CD14-positive monocyte (primary cell): Measurements from ENCODE around the gene CD8B2. TPM values are rescaled to one million over a fixed set of nuclear protein-coding genes. Genes with fewer than 3 reads are reported as not detected.

Experiments
- DNase-seq, 3 donors: peaks; one replicate each; pipeline ENCODE4 v3.0.0-alpha.2; 2011 to 2022
- H2AFZ ChIP-seq: 2 replicates; pipeline ENCODE4 v1.6.0; 2012; ENCODE audit warnings: mild to moderate bottlenecking, low read depth, low read length, inconsistent platforms; ENCODE audit not compliant: insufficient read depth, poor library complexity, severe bottlenecking
- H3K27ac ChIP-seq, 2 donors: 1 replicate in 1 of 2; 2 replicates in 1 of 2; pipeline ENCODE4 v1.5.1; 2012 to 2013; ENCODE audit warnings: low read length in 2 of 2, control low read depth in 1 of 2, inconsistent platforms in 1 of 2, low read depth in 1 of 2, mild to moderate bottlenecking in 1 of 2
- H3K27me3 ChIP-seq, 2 donors: one replicate each; pipeline versions ENCODE4 v1.6.0 to v1.6.1; 2011 to 2013; ENCODE audit warnings: low read length in 2 of 2; ENCODE audit not compliant: control insufficient read depth in 2 of 2, insufficient read depth in 2 of 2
- H3K36me3 ChIP-seq, 2 donors: replicated peaks in 1 of 2; 1 replicate in 1 of 2; 2 replicates in 1 of 2; pipeline versions ENCODE4 v1.5.1 to v1.6.1; 2012 to 2013; ENCODE audit warnings: low read length in 2 of 2, control low read depth in 1 of 2, inconsistent platforms in 1 of 2, mild to moderate bottlenecking in 1 of 2; ENCODE audit not compliant: insufficient read depth in 2 of 2, control insufficient read depth in 1 of 2
- H3K4me1 ChIP-seq, 2 donors: 1 replicate in 1 of 2; 2 replicates in 1 of 2; pipeline versions ENCODE4 v1.5.1 to v1.6.1; 2012 to 2013; ENCODE audit warnings: low read length in 2 of 2, control low read depth in 1 of 2, inconsistent platforms in 1 of 2, mild to moderate bottlenecking in 1 of 2, moderate library complexity in 1 of 2; ENCODE audit not compliant: insufficient read depth in 2 of 2, control insufficient read depth in 1 of 2
- H3K4me2 ChIP-seq: replicated peaks from 2 replicates; pipeline ENCODE3; 2012; ENCODE audit warnings: low read length, moderate library complexity, mild to moderate bottlenecking; ENCODE audit not compliant: poor library complexity, severe bottlenecking; ENCODE audit errors: extremely low read depth
- H3K4me3 ChIP-seq, 3 experiments: fragments of 200-600 bp in 1 of 3; sonication (generic) in 1 of 3; replicated peaks in 1 of 3; 1 replicate in 2 of 3; 2 replicates in 1 of 3; pipeline ENCODE4 v1.5.1; 2011 to 2013; ENCODE audit warnings: low read length in 3 of 3, mild to moderate bottlenecking in 3 of 3, control low read depth in 2 of 3, low read depth in 2 of 3, inconsistent platforms in 1 of 3, moderate library complexity in 1 of 3
- H3K79me2 ChIP-seq: 2 replicates; pipeline ENCODE4 v1.6.0; 2012; ENCODE audit warnings: mild to moderate bottlenecking, control low read depth, inconsistent platforms, low read length, moderate library complexity; ENCODE audit not compliant: insufficient read depth
- H3K9ac ChIP-seq: 2 replicates; pipeline ENCODE4 v1.6.0; 2017; ENCODE audit warnings: low read length, mild to moderate bottlenecking; ENCODE audit not compliant: insufficient read depth, poor library complexity, severe bottlenecking
- H3K9me3 ChIP-seq, 2 donors: replicated peaks in 1 of 2; 1 replicate in 1 of 2; 2 replicates in 1 of 2; pipeline versions ENCODE4 v1.5.1 to v1.6.1; 2012 to 2013; ENCODE audit warnings: low read length in 2 of 2, control low read depth in 1 of 2; ENCODE audit not compliant: control insufficient read depth in 1 of 2, insufficient read depth in 1 of 2
- H4K20me1 ChIP-seq: 2 replicates; pipeline ENCODE4 v1.6.0; 2012; ENCODE audit warnings: mild to moderate bottlenecking, low read length, control low read depth, moderate library complexity; ENCODE audit not compliant: insufficient read depth
- H3K27ac Mint-ChIP-seq, 7 donors: one replicate each; pipeline ENCODE4 v1.8.0; 2020; ENCODE audit warnings: mild to moderate bottlenecking in 7 of 7, mixed read lengths in 7 of 7, moderate library complexity in 6 of 7, inconsistent platforms in 2 of 7
- H3K27me3 Mint-ChIP-seq, 3 donors: one replicate each; pipeline ENCODE4 v1.8.0; 2021 to 2022; ENCODE audit warnings: low read depth in 3 of 3, mild to moderate bottlenecking in 3 of 3, mixed read lengths in 3 of 3, moderate library complexity in 3 of 3, inconsistent platforms in 1 of 3
- H3K36me3 Mint-ChIP-seq, 2 donors: one replicate each; pipeline ENCODE4 v1.8.0; 2020; ENCODE audit warnings: mixed read lengths in 2 of 2, inconsistent platforms in 1 of 2, mild to moderate bottlenecking in 1 of 2
- H3K4me1 Mint-ChIP-seq: one replicate; pipeline ENCODE4 v1.8.0; 2020; ENCODE audit warnings: mild to moderate bottlenecking, mixed read lengths
- H3K4me3 Mint-ChIP-seq, 2 donors: one replicate each; pipeline ENCODE4 v1.8.0; 2020; ENCODE audit warnings: mild to moderate bottlenecking in 2 of 2, mixed read lengths in 2 of 2, moderate library complexity in 1 of 2
- H3K9me3 Mint-ChIP-seq, 7 donors: one replicate each; pipeline ENCODE4 v1.8.0; 2020 to 2022; ENCODE audit warnings: mixed read lengths in 7 of 7, mild to moderate bottlenecking in 6 of 7, moderate library complexity in 6 of 7, inconsistent platforms in 2 of 7
- WGBS: methylation state at CpG from one replicate; pipeline ENCODE4 v1.1.5; 2013; ENCODE audit warnings: missing lambda C conversion rate; ENCODE audit not compliant: insufficient coverage; 5-methylcytosine and 5-hydroxymethylcytosine counted together
- intact Hi-C, 2 donors: fragments of 100-400 bp; cut with micrococcal nuclease; formaldehyde crosslinking; loops; one replicate each; pipeline versions ENCODE4 v1.15.0 to v1.15.1; 2023
- polyA plus RNA-seq, 3 donors: library from polyadenylated mRNA; depleted of rRNA in 1 of 3; unstranded in 2 of 3; stranded (reverse) in 1 of 3; fragments of 300-500 nt in 2 of 3; fragments of >200 nt in 1 of 3; fragmentation: Illumina TruSeq in 2 of 3; gene quantifications; 1 replicate in 2 of 3; 2 replicates in 1 of 3; pipeline ENCODE4 v1.2.3, GENCODE V29; 2012 to 2021
- TF ChIP-seq, protein P1 (sequence below): fragments of 200-600 bp; IDR thresholded peaks from one replicate; pipeline ENCODE4 v1.8.0; 2022; ENCODE audit warnings: antibody characterized with exemption, mild to moderate bottlenecking

CD8B2 gene
- polyA plus RNA-seq, 3 donors = 0.04 TPM; not detected in 2

DNA sequence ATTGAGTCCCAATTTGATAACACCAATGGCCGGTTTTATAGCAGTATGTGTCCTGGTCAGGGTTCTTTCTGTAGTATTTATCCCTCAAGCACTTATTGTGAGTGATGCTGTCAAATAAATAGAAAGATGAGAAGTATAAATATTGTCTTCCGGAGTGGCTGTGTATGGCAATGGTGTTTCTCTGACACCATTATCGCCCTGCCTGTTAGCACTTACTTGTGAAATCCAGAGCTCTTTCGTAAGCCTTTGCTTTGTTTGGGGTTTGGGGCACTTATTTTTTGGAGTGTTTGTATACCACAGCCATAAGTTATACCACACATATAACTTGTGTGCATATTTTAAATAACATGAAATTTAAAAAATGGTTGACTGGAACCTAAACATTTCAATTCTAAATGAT, 29.3 kb downstream of the CD8B2 start:
- Histone ChIP-seq H3K9me3 (no peaks in the 10 kb centered on the region), H2AFZ (no peak overlapping the region), H3K36me3 (no peaks in the 10 kb centered on the region), H3K4me3 (no peak overlapping the region), H4K20me1 (no peaks in the 10 kb centered on the region), H3K4me1 (peaks cover 19 to 23% of the 10 kb centered on the region in 2 donors), H3K4me2 (no peak overlapping the region), H3K27me3 (no peaks in the 10 kb centered on the region), H3K9ac (no peak overlapping the region), H3K27ac (no peak overlapping the region), H3K79me2 (no peaks in the 10 kb centered on the region)
- WGBS = 80% methylated on average over 1 of the region's 4 CpGs
- peak in 1 of 3 donors; percentile 20 for DNase-seq
- no peaks in the 10 kb centered on the region for H3K36me3 Mint-ChIP-seq
- H3K9me3 Mint-ChIP-seq = peaks cover 0 to 2% (median 0%) of the 10 kb centered on the region in 7 donors
- peaks cover 29% of the 10 kb centered on the region for H3K4me1 Mint-ChIP-seq
- peak overlapping the region in 3 of 7 donors; percentile 13 to 80 (median 30) for H3K27ac Mint-ChIP-seq
- TF ChIP-seq, protein P1, sequence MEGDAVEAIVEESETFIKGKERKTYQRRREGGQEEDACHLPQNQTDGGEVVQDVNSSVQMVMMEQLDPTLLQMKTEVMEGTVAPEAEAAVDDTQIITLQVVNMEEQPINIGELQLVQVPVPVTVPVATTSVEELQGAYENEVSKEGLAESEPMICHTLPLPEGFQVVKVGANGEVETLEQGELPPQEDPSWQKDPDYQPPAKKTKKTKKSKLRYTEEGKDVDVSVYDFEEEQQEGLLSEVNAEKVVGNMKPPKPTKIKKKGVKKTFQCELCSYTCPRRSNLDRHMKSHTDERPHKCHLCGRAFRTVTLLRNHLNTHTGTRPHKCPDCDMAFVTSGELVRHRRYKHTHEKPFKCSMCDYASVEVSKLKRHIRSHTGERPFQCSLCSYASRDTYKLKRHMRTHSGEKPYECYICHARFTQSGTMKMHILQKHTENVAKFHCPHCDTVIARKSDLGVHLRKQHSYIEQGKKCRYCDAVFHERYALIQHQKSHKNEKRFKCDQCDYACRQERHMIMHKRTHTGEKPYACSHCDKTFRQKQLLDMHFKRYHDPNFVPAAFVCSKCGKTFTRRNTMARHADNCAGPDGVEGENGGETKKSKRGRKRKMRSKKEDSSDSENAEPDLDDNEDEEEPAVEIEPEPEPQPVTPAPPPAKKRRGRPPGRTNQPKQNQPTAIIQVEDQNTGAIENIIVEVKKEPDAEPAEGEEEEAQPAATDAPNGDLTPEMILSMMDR = no peak
- peaks cover 0 to 5% (median 2%) of the 10 kb centered on the region in 3 donors for H3K27me3 Mint-ChIP-seq
- intact Hi-C loops = no loop called here
- H3K4me3 Mint-ChIP-seq = no peak overlapping the region

DNA sequence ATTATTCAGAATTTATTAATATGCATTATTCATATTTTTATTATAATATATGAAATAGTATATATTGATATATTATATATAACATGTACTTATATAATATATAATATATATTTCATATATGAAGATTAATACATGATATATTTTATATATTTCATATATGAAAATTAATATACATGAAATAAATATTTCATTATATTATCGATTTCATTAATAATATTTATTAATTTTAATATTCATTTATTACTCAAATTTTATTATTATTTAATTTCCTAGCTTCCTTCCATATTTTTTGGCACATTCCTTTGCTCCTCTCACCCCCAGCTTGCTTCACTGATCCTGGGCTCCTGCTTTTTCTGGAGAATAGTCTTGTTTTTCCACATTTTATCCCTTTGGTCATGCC, 29.7 kb downstream of the CD8B2 start:
- Histone ChIP-seq H4K20me1 (no peaks in the 10 kb centered on the region), H3K36me3 (no peaks in the 10 kb centered on the region), H3K27ac (no peak overlapping the region), H3K9ac (no peak overlapping the region), H3K4me1 (peaks cover 18 to 21% of the 10 kb centered on the region in 2 donors), H3K9me3 (no peaks in the 10 kb centered on the region), H3K4me3 (no peak overlapping the region), H3K4me2 (no peak overlapping the region), H3K79me2 (no peaks in the 10 kb centered on the region), H2AFZ (no peak overlapping the region), H3K27me3 (no peaks in the 10 kb centered on the region)
- H3K27me3 Mint-ChIP-seq = peaks cover 0 to 5% (median 2%) of the 10 kb centered on the region in 3 donors
- no peaks in the 10 kb centered on the region for H3K36me3 Mint-ChIP-seq
- no peak overlapping the region for H3K27ac Mint-ChIP-seq
- H3K4me3 Mint-ChIP-seq = no peak overlapping the region
- TF ChIP-seq, protein P1 = no peak
- H3K4me1 Mint-ChIP-seq = peaks cover 27% of the 10 kb centered on the region
- DNase-seq = no peak
- no CpG with 5 or more reads among the region's 1 CpG for WGBS
- H3K9me3 Mint-ChIP-seq = peaks cover 0 to 2% (median 1%) of the 10 kb centered on the region in 7 donors
- intact Hi-C loops = no loop called here
